MM.1S (cell line): ENCODE results near the gene RASSF4.

Experiments used
- DNase-seq: peaks from one replicate; pipeline ENCODE4 v3.0.0-alpha.2; 2015
- H2AFZ ChIP-seq: fragments of 300-600 bp; sonication (generic); 2 replicates; pipeline ENCODE4 v1.6.0; 2016; ENCODE audit warnings: antibody characterized with exemption, low read length
- H3F3A ChIP-seq: fragments of 300-600 bp; sonication (generic); 2 replicates; pipeline ENCODE4 v1.6.1; 2016; ENCODE audit warnings: mild to moderate bottlenecking, antibody characterized with exemption, low read length, moderate library complexity, mixed read lengths; ENCODE audit not compliant: insufficient read depth
- H3K27ac ChIP-seq: fragments of 300-600 bp; sonication (generic); 2 replicates; pipeline ENCODE4 v1.5.1; 2016; ENCODE audit warnings: mild to moderate bottlenecking, low read length
- H3K27me3 ChIP-seq: fragments of 300-600 bp; sonication (generic); replicated peaks from 2 replicates; pipeline ENCODE4 v1.6.0; 2016; ENCODE audit warnings: low read length; ENCODE audit not compliant: insufficient read depth
- H3K36me3 ChIP-seq: fragments of 300-600 bp; sonication (generic); replicated peaks from 2 replicates; pipeline ENCODE4 v1.6.1; 2016; ENCODE audit warnings: mild to moderate bottlenecking, low read length, mixed read lengths; ENCODE audit not compliant: insufficient read depth
- H3K4me1 ChIP-seq: fragments of 300-600 bp; sonication (generic); 2 replicates; pipeline ENCODE4 v1.6.1; 2016; ENCODE audit warnings: low read length, mixed read lengths
- H3K4me2 ChIP-seq: fragments of 300-600 bp; sonication (generic); 2 replicates; pipeline ENCODE4 v1.6.0; 2016; ENCODE audit warnings: low read depth, low read length
- H3K4me3 ChIP-seq: fragments of 300-600 bp; sonication (generic); 2 replicates; pipeline ENCODE4 v1.5.1; 2016; ENCODE audit warnings: low read length, mixed read lengths
- H3K79me2 ChIP-seq: fragments of 300-600 bp; sonication (generic); 2 replicates; pipeline ENCODE4 v1.6.1; 2016; ENCODE audit warnings: mixed run types, low read length, mixed read lengths
- H3K9ac ChIP-seq: fragments of 300-600 bp; sonication (generic); 2 replicates; pipeline ENCODE4 v1.6.1; 2016; ENCODE audit warnings: low read length, mixed read lengths
- H3K9me2 ChIP-seq: fragments of 300-600 bp; sonication (generic); replicated peaks from 2 replicates; pipeline ENCODE4 v1.6.1; 2016; ENCODE audit warnings: mild to moderate bottlenecking, low read length, mixed read lengths; ENCODE audit not compliant: insufficient read depth
- H3K9me3 ChIP-seq: fragments of 300-600 bp; sonication (generic); replicated peaks from 2 replicates; pipeline ENCODE4 v1.6.1; 2016; ENCODE audit warnings: mild to moderate bottlenecking, low read length, mixed read lengths; ENCODE audit not compliant: insufficient read depth
- H4K20me1 ChIP-seq: fragments of 300-600 bp; sonication (generic); 2 replicates; pipeline ENCODE4 v1.6.1; 2016; ENCODE audit warnings: mild to moderate bottlenecking, low read length, moderate library complexity, mixed read lengths; ENCODE audit not compliant: insufficient read depth
- EZH2 ChIP-seq: fragments of 300-600 bp; sonication (generic); optimal IDR thresholded peaks from 2 replicates; pipeline ENCODE3; 2017; ENCODE audit warnings: low read depth, mild to moderate bottlenecking, antibody characterized with exemption, low read length, mixed read lengths
- EZH2phosphoT487 ChIP-seq: fragments of 300-600 bp; sonication (generic); IDR thresholded peaks from 2 replicates; pipeline ENCODE4 v1.6.1; 2018; ENCODE audit warnings: antibody characterized with exemption, low read length
- TF ChIP-seq, protein P1 (sequence below): fragments of 300-600 bp; sonication (generic); IDR thresholded peaks from 2 replicates; pipeline ENCODE4 v1.5.1; 2016; ENCODE audit warnings: antibody characterized with exemption, low read length, mixed read lengths

Gene RASSF4

DNA sequence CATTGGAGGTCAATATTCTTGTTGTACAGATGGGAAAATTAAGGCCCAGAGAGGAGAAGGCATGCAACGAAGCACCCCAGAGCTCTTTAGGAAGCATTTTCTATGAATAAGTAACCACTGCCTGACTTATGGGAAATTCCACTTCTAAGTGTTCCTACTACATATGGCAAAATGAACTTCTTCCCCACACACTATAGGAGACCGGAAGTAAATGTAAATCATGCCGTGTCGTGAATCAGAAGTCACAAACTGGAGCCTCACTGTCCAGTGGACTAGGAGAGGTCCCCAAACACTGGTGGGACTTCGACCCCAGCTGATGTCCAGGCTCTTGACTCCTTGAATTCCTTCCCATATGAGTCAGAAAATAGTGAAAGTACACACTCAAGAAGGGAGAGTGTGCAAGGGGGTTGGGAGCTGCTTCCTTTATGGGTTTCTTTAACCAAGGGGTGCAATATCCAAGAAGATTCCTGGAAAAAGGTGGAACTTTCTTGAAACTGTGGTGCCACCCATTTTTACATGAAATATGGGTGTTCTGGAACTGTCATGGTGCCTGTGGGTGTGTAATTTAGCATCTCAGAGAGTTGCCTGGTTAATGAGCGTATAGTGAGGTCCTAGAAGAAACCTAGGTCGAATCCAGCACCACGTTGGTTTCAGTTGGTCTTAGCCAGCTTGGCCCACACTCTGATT lies 6.7 kb downstream of the RASSF4 start:
- H3K27me3 ChIP-seq = no peaks in the 10 kb centered on the region
- H3K4me2 ChIP-seq = peak overlapping the region; percentile 97; the same call in 1 of the 2 replicates
- H3K4me3 ChIP-seq = no peak overlapping the region
- peaks cover 92% of the 10 kb centered on the region for H3K79me2 ChIP-seq
- DNase-seq = no peak
- no peak overlapping the region for H3K9ac ChIP-seq
- H3F3A ChIP-seq = peaks cover 40% of the 10 kb centered on the region
- peaks cover 57% of the 10 kb centered on the region for H3K4me1 ChIP-seq
- no peaks in the 10 kb centered on the region for H3K9me3 ChIP-seq
- TF ChIP-seq, protein P1, sequence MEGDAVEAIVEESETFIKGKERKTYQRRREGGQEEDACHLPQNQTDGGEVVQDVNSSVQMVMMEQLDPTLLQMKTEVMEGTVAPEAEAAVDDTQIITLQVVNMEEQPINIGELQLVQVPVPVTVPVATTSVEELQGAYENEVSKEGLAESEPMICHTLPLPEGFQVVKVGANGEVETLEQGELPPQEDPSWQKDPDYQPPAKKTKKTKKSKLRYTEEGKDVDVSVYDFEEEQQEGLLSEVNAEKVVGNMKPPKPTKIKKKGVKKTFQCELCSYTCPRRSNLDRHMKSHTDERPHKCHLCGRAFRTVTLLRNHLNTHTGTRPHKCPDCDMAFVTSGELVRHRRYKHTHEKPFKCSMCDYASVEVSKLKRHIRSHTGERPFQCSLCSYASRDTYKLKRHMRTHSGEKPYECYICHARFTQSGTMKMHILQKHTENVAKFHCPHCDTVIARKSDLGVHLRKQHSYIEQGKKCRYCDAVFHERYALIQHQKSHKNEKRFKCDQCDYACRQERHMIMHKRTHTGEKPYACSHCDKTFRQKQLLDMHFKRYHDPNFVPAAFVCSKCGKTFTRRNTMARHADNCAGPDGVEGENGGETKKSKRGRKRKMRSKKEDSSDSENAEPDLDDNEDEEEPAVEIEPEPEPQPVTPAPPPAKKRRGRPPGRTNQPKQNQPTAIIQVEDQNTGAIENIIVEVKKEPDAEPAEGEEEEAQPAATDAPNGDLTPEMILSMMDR = no peak
- no peak overlapping the region; the same call in 1 of the 2 replicates for H3K27ac ChIP-seq
- peaks cover 5% of the 10 kb centered on the region; the same call in 1 of the 2 replicates for H3K36me3 ChIP-seq
- H3K9me2 ChIP-seq = no peaks in the 10 kb centered on the region
- H2AFZ ChIP-seq = no peak overlapping the region
- H4K20me1 ChIP-seq = no peaks in the 10 kb centered on the region

- Histone ChIP-seq H3K9me3 (no peaks in the 10 kb centered on the region), H3K4me2 (0 out of 2 replicates have a peak overlapping the region, but pooled peaks have one; percentile 97), H3K4me3 (no peak overlapping the region), H3K36me3 (peaks cover 8% of the 10 kb centered on the region; the same call in 1 of the 2 replicates), H3K27me3 (no peaks in the 10 kb centered on the region), H3K27ac (no peak overlapping the region), H3K9ac (no peak overlapping the region), H3F3A (peaks cover 34% of the 10 kb centered on the region), H3K4me1 (peaks cover 57% of the 10 kb centered on the region), H4K20me1 (no peaks in the 10 kb centered on the region), H2AFZ (no peak overlapping the region), H3K79me2 (peaks cover 85% of the 10 kb centered on the region), H3K9me2 (no peaks in the 10 kb centered on the region)
- TF ChIP-seq, protein P1 = no peak
- no peak for TF ChIP-seq EZH2phosphoT487
- no peak for TF ChIP-seq EZH2
- DNase-seq = no peak
These were observed 7.4 kb downstream of the RASSF4 start for GRCh38 chr10:44966816-44967509.

- Histone ChIP-seq H3K9ac (no peak overlapping the region), H3K36me3 (peaks cover 14% of the 10 kb centered on the region), H3K4me2 (no peak overlapping the region), H3K27me3 (no peaks in the 10 kb centered on the region), H3F3A (peaks cover 34% of the 10 kb centered on the region), H3K9me3 (no peaks in the 10 kb centered on the region), H3K27ac (no peak overlapping the region), H4K20me1 (no peaks in the 10 kb centered on the region), H3K9me2 (no peaks in the 10 kb centered on the region), H3K4me1 (peaks cover 57% of the 10 kb centered on the region), H3K79me2 (peaks cover 84% of the 10 kb centered on the region), H3K4me3 (no peak overlapping the region), H2AFZ (no peak overlapping the region)
- DNase-seq = no peak
- TF ChIP-seq, protein P1 = no peak
- no peak for TF ChIP-seq EZH2
- no peak for TF ChIP-seq EZH2phosphoT487
These were observed 8.0 kb downstream of the RASSF4 start for GRCh38 chr10:44967616-44968015.
